Cardiac fibroblast (primary cell): ENCODE results near the gene GTF2I.
"Not testable (repeated sequence)": the region's sequence is repeated elsewhere in the genome, so short reads cannot be mapped to it uniquely, and the experiment has no call there.

Experiments used
- DNase-seq, 2 donors: peaks; one replicate each; pipeline versions ENCODE4 v3.0.0 to v3.0.0-alpha.2; 2010; ENCODE audit warnings: low read depth in 2 of 2
- H3K4me3 ChIP-seq, 2 donors: replicated peaks in 1 of 2; 1 replicate in 1 of 2; 2 replicates in 1 of 2; pipeline ENCODE4 v1.5.1; 2011; ENCODE audit warnings: low read depth in 2 of 2, low read length in 2 of 2, mild to moderate bottlenecking in 2 of 2, moderate library complexity in 1 of 2
- TF ChIP-seq, protein P1 (sequence below): IDR thresholded peaks from one replicate; pipeline ENCODE4 v1.5.1; 2011; ENCODE audit warnings: low read depth, mild to moderate bottlenecking, low read length, inconsistent platforms

The GTF2I gene

DNA sequence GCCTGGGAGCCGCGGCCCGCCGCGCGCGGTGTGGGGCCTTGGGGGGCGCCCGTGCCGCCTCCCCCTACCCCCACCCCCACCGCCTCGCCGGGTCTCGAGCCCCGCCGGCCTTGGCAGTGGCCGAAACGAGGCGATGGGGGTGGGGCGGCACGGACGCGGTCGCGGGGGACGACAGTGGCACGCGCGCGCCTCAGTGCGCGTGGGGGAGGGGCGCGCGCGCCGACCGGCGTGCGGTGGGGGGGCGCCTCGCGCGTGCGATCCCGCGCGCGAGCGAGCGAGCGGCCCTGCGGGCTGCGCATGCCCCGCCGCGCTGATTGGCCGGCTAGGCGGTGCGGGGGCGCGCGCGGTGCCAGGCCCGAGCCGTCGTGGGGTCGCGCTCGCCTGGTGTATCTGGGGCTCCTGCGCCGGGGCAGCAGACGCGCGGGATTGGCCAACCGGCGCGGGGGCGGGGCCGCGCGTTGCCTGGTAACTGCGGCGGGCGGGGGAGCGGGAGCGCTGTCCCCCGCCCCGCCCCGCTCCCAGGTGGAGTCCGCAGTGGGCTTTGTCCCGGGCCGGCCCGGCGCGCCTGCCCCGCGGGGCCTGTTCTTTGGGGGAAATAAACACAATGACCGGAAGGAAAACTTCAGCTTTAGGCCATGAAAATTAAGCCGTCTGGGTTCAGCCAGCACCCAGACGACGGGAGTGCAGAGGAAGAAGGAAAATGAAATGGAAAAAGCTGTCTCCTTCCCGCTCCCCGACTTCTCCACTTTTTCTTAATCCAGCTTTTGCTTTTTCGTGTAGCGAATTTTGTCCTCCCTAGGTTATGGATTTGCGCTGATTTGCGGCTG, 873 bp downstream of the GTF2I start:
- H3K4me3 ChIP-seq: peak overlapping the region; percentile 67 to 76
- TF ChIP-seq, protein P1, sequence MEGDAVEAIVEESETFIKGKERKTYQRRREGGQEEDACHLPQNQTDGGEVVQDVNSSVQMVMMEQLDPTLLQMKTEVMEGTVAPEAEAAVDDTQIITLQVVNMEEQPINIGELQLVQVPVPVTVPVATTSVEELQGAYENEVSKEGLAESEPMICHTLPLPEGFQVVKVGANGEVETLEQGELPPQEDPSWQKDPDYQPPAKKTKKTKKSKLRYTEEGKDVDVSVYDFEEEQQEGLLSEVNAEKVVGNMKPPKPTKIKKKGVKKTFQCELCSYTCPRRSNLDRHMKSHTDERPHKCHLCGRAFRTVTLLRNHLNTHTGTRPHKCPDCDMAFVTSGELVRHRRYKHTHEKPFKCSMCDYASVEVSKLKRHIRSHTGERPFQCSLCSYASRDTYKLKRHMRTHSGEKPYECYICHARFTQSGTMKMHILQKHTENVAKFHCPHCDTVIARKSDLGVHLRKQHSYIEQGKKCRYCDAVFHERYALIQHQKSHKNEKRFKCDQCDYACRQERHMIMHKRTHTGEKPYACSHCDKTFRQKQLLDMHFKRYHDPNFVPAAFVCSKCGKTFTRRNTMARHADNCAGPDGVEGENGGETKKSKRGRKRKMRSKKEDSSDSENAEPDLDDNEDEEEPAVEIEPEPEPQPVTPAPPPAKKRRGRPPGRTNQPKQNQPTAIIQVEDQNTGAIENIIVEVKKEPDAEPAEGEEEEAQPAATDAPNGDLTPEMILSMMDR: no peak
- peak; percentile 89 to 96 for DNase-seq

DNA sequence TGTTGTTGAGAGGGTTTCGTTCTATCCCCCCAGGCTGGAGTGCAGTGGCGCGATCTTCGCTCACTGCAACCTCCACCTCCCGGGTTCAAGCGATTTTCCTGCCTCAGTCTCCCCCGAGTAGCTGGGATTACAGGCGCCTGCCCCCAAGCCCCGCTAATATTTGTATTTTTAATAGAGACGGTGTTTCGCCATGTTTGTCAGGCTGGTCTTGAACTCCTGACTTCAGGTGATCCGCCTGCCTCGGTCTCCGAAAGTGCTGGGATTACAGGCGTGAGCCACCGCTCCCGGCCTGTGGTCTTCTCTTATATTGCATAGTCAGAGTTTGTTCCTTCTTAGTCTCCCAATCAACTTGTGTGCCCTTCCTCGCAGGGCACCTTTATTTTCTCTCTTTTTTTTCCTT, 2.7 kb downstream of the GTF2I start:
- not testable (repeated sequence) for DNase-seq
- peak overlapping the region in 1 of 2 donors; percentile 24 for H3K4me3 ChIP-seq

DNA sequence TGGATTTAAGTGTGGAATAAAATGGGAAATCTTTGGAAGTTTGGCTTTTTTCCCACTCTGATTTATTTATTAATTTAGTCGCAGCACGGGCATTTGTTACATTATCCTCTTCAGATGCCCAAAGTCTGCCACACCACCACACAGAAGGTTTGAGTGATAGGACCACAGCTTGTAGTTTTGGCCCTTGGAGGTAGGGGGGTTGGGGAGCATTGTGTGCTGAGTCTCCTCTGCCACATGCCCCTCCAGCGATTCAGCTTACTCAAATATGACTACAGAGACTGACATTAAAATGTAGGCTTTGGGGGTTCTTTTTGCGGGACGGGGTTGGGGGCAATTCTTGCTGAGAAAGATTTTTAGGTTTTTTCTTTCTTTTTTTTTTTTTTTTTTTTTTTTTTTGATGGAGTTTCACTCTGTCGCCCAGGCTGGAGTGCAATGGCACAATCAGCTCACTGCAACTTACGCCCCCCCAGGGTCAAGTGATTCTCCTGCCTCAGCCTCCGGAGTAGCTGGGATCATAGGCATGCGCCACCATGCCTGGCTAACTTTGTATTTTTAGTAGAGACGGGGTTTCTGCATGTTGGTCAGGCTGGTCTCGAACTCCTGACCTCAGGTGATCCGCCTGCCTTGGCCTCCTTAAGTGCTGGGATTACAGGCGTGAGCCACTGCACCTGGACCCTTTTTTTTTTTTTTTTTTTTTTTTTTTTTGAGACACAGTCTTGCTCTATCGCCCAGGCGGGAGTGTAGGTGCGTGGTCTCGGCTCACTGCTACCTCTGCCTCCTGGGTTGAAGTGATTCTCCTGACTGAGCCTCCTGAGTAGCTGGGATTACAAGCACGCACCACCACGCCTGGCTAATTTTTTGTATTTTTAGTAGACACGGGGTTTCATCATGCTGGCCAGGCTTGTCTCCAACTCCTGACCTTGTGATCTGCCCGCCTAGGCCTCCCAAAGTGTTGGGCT, 4.6 kb downstream of the GTF2I start:
- DNase-seq, H3K4me3 ChIP-seq: not testable (repeated sequence)

DNA sequence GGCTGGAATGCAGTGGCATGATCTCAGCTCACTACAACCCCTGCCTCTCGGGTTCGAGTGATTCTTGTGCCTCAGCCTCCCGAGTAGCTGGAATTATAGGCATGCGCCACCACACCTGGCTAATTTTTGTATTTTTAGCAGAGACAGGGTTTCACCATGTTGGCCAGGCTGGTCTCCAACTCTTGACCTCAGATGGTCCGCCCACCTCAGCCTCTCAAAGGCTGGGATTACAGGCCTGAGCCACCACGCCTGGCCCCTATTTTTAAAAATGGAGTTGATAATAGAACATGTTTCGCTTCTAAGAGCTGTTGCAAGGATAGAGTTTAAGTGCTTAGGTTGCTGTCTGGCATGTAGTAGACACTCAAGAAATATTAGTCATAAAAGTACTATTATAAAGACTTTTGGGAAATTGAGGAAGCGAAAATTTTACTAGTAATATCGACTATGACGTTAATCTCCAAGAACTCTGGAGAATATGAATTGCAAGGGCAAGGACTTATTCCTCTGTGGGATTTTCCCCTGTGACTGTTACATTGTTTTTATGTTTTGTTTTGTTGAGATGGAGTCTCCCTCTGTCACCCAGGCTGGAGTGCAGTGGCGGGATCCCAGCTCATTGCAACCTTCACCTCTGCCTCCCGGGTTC, 7.9 kb downstream of the GTF2I start:
- TF ChIP-seq, protein P1: no peak

DNA sequence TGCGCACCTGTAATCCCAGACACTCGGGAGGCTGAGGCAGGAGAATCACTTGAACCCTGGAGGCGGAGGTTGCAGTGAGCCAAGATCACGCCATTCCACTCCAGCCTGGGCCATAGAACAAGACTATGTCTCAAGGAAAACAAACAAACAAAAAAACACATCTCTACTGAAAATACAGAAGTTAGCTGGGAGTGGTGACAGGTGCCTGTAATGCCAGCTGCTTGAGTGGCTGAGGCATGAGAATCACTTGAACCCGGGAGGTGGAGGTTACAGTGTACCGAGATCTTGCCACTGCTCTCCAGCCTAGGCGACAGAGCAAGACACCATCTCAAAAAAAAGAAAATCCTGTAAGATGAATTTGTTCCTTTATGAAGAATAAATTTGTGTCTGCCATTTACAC, 9.5 kb downstream of the GTF2I start:
- H3K4me3 ChIP-seq, DNase-seq: not testable (repeated sequence)

More for the DNA sequence above, 7.9 kb downstream of the GTF2I start:
- H3K4me3 ChIP-seq: no peak overlapping the region
- DNase-seq: no peak

DNA sequence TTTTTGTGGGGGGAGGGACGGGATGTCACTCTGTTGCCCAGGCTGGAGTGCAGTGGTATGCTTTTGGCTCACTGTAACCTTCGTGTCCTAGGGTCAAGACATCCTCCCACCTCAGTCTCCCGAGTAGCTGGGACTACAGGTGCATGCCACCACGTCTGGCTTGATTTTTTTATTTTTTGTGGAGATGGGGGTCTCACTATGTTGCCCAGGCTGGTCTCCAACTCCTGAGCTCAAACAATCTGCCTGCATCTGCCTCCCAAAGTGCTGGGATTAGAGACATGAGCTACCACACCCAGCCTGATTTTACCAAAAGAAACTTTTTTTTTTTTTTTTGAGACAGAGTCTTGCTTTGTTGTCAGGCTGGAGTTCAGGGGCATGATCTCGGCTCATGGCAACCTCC, 10.0 kb downstream of the GTF2I start:
- not testable (repeated sequence) for H3K4me3 ChIP-seq, DNase-seq

DNA sequence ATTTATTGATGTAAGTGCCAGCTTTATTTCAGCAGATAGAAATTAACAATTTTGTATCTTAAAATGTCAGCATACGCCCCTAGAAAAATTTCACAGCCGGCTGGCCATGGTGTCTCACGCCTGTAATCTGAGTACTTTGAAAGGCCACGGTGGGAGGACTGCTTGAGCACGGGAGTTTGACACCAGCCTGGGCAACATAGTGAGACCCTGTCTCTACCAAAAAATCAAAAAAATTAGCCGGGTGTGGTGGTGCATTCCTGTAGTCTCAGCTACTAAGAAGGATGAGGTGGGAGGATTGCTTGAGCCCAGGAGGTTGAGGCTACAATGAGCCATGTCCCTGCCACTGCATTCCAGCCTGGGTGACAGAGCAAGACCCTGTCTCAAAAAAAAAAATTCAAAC, 14.1 kb downstream of the GTF2I start:
- TF ChIP-seq, protein P1: no peak
- DNase-seq: no peak

DNA sequence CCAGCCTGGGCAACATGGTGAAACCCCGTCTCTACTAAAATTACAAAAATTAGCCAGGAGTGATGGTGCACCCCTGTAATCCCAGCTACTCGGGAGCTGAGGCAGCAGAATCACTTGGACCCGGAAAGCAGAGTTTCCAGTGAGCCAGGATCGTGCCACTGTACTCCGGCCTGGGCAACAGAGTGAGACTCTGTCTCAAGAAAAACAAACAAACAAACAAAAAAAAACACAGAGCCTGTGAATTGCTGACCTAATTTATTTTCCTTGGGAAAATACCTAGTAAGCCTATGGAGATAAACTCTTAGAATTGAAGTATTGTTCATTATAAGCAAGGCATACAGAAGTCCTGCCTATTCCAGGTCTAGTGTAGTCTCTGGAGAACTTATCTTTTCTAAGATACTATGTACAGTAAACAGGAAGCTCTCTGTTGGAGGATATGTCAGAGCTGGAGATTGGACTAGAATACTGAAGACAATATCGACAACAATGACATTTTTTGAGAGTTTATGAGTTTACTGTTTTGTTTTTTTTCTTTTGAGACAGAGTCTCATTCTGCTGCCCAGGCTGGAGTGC, 14.9 kb downstream of the GTF2I start:
- no peak overlapping the region for H3K4me3 ChIP-seq
- DNase-seq: peak in 1 of 2 donors; percentile 44
- TF ChIP-seq, protein P1: no peak

More for the DNA sequence above, 14.1 kb downstream of the GTF2I start:
- no peak overlapping the region for H3K4me3 ChIP-seq
